GM12878 (cell line): Measurements from ENCODE around the gene SNAPC2. TPM values are rescaled to one million over a fixed set of nuclear protein-coding genes. Genes with fewer than 3 reads are reported as not detected.

Experiments used
- ATAC-seq: fragments of 200-7000 bp; cut with Tn5 transposase; 3 replicates; pipeline ENCODE4 v1.9.1; 2020; ENCODE audit warnings: mild to moderate bottlenecking, moderate library complexity
- BruUV-seq: library from RNA; stranded (reverse); fragments of 400-500 nt; replicated peaks from 2 replicates; lab custom pipeline; 2021; lab: Mats Ljungman, UMichigan
- CTCF ChIA-PET: fragments of 300-600 bp; sonication (Branson Sonifier 250); formaldehyde crosslinking; extraction: SDS; loops from one replicate; lab custom pipeline; 2021; ENCODE audit warnings: inconsistent platforms; lab: Yijun Ruan, JAX
- POLR2A ChIA-PET: fragments of 350-600 bp; formaldehyde crosslinking; extraction: SDS; loops from one replicate; lab custom pipeline; 2021; ENCODE audit warnings: inconsistent platforms; lab: Charles Lee
- RAD21 ChIA-PET: fragments of 300-600 bp; sonication (Branson Sonifier 250); formaldehyde crosslinking; loops from one replicate; lab custom pipeline; 2023; ENCODE audit warnings: antibody characterized with exemption; ENCODE audit not compliant: unreplicated experiment; lab: Charles Lee
- SMC1A ChIA-PET: fragments of 300-600 bp; sonication (Branson Sonifier 250); formaldehyde crosslinking; loops from one replicate; lab custom pipeline; 2023; ENCODE audit not compliant: unreplicated experiment, uncharacterized antibody; lab: Charles Lee
- DNase-seq: peaks from one replicate; pipeline ENCODE4 v3.0.0-alpha.2; 2011; ENCODE audit warnings: low read depth, low spot score
- FAIRE-seq: peaks from 3 replicates; lab custom pipeline; 2011; peaks lifted over from hg19 to GRCh38; lab: Jason Lieb, UNC
- H2AFZ ChIP-seq: 2 replicates; pipeline ENCODE4 v1.6.0; 2011; ENCODE audit warnings: low read depth, low read length, control low read depth; ENCODE audit not compliant: control insufficient read depth
- H3K27ac ChIP-seq: 2 replicates; pipeline ENCODE4 v1.5.1; 2011; ENCODE audit warnings: control low read depth; ENCODE audit not compliant: control insufficient read depth, insufficient read depth
- H3K27me3 ChIP-seq, 2 experiments: replicated peaks in 1 of 2; 2 replicates each; pipeline versions ENCODE4 v1.6.0 to v1.6.1; 2011; ENCODE audit warnings: low read length in 1 of 2; ENCODE audit not compliant: control insufficient read depth in 2 of 2, insufficient read depth in 2 of 2
- H3K36me3 ChIP-seq, 2 experiments: 2 replicates each; pipeline ENCODE4 v1.5.1; 2011; ENCODE audit warnings: low read length in 1 of 2; ENCODE audit not compliant: control insufficient read depth in 2 of 2, insufficient read depth in 2 of 2
- H3K4me1 ChIP-seq: 2 replicates; pipeline ENCODE4 v1.6.1; 2011; ENCODE audit warnings: mild to moderate bottlenecking, low read length, moderate library complexity, mixed read lengths; ENCODE audit not compliant: control insufficient read depth, insufficient read depth
- H3K4me2 ChIP-seq: 2 replicates; pipeline ENCODE4 v1.6.0; 2011; ENCODE audit warnings: control low read depth; ENCODE audit not compliant: control insufficient read depth, insufficient read depth
- H3K4me3 ChIP-seq: fragments of 200-600 bp; sonication (generic); 2 replicates; pipeline ENCODE4 v1.5.1; 2016
- H3K79me2 ChIP-seq: 2 replicates; pipeline ENCODE4 v1.6.0; 2011; ENCODE audit warnings: low read length; ENCODE audit not compliant: control insufficient read depth, insufficient read depth
- H3K9ac ChIP-seq: 2 replicates; pipeline ENCODE4 v1.8.0; 2011; ENCODE audit warnings: low read length, control low read depth, mixed read lengths; ENCODE audit not compliant: control insufficient read depth, insufficient read depth
- H3K9me3 ChIP-seq: replicated peaks from 3 replicates; pipeline ENCODE4 v1.5.1; 2011; ENCODE audit warnings: mild to moderate bottlenecking, low read length; ENCODE audit not compliant: control insufficient read depth, insufficient read depth
- H4K20me1 ChIP-seq: 2 replicates; pipeline ENCODE4 v1.6.0; 2011; ENCODE audit not compliant: control insufficient read depth, insufficient read depth
- DPF2 ChIP-seq: fragments of 450-650 bp; IDR thresholded peaks from 2 replicates; pipeline ENCODE4 v1.6.1; 2017; ENCODE audit warnings: mild to moderate bottlenecking
- KAT2A ChIP-seq: conservative IDR thresholded peaks from 2 replicates; pipeline ENCODE4 v1.6.1; 2011; ENCODE audit warnings: low read depth, low read length; ENCODE audit not compliant: control insufficient read depth
- PKNOX1 ChIP-seq: fragments of 450-650 bp; IDR thresholded peaks from 2 replicates; pipeline ENCODE4 v1.6.1; 2016; ENCODE audit warnings: mild to moderate bottlenecking
- RAD21 ChIP-seq: IDR thresholded peaks from 2 replicates; pipeline ENCODE4 v1.6.1; 2011; ENCODE audit warnings: mild to moderate bottlenecking, low read depth, low read length, moderate library complexity; ENCODE audit not compliant: insufficient read depth
- RCOR1 ChIP-seq: conservative IDR thresholded peaks from 2 replicates; pipeline ENCODE4 v1.6.1; 2012; ENCODE audit warnings: low read depth, low read length, improper control_type of control experiment
- RUNX3 ChIP-seq: IDR thresholded peaks from 2 replicates; pipeline ENCODE4 v1.6.1; 2012; ENCODE audit warnings: low read length, inconsistent platforms
- SMARCA5 ChIP-seq: fragments of 450-650 bp; IDR thresholded peaks from 2 replicates; pipeline ENCODE4 v1.6.1; 2017; ENCODE audit warnings: mild to moderate bottlenecking
- TARDBP ChIP-seq: IDR thresholded peaks from 2 replicates; pipeline ENCODE4 v1.6.1; 2016; ENCODE audit warnings: borderline replicate concordance
- ZZZ3 ChIP-seq: IDR thresholded peaks from 2 replicates; pipeline ENCODE4 v1.6.1; 2011; ENCODE audit warnings: low read depth; ENCODE audit not compliant: control insufficient read depth, insufficient read length
- WGBS: methylation state at CpG from one replicate; pipeline ENCODE4 v1.1.6; 2016; ENCODE audit warnings: low lambda C conversion rate; ENCODE audit not compliant: insufficient replicate concordance, insufficient coverage; ENCODE audit errors: missing lambda C conversion rate; 5-methylcytosine and 5-hydroxymethylcytosine counted together
- in situ Hi-C: fragments of 300-500 bp; cut with MboI; formaldehyde crosslinking; loops from 9 replicates; pipeline ENCODE4 v1.14.3; 2018; ENCODE audit warnings: mixed read lengths
- intact Hi-C: fragments of 100-400 bp; cut with micrococcal nuclease; formaldehyde crosslinking; loops from one replicate; pipeline ENCODE4 v1.14.2; 2022; ENCODE audit not compliant: unreplicated experiment
- polyA plus RNA-seq, 11 experiments: library from polyadenylated mRNA; depleted of rRNA in 4 of 11; unstranded in 6 of 11; stranded (reverse) in 5 of 11; fragments of >200 nt; fragmentation: Nextera tagmentation in 4 of 11; fragmentation: Illumina TruSeq in 1 of 11; extraction: Ambion mirVana in 4 of 11; extraction: Trizol in 1 of 11; gene quantifications; 1 replicate in 1 of 11; 2 replicates in 10 of 11; pipeline versions ENCODE4 v1.2.1 to v1.2.3, GENCODE V29; 2011 to 2016; ENCODE audit warnings: inconsistent platforms in 2 of 11, missing spikeins in 2 of 11, low read depth in 1 of 11
- total RNA-seq, 4 experiments: library from RNA; depleted of rRNA in 3 of 4; stranded (reverse); fragments of >200 nt in 3 of 4; fragmentation: Illumina TruSeq in 1 of 4; extraction: Trizol in 1 of 4; gene quantifications; 2 replicates each; pipeline versions ENCODE4 v1.2.1 to v1.2.3, GENCODE V29; 2013 to 2021
- TF ChIP-seq, protein P1 (sequence below): fragments of 450-650 bp; conservative IDR thresholded peaks from 2 replicates; pipeline ENCODE4 v1.6.1; 2017; ENCODE audit warnings: mild to moderate bottlenecking, moderate library complexity

SNAPC2 gene
- total and polyA plus RNA-seq, 10 of the 15 experiments (the other 5 are each of a cell fraction or from before 2014, with no cell fraction given): 0.19 to 20.8 (median 12.6) TPM

DNA sequence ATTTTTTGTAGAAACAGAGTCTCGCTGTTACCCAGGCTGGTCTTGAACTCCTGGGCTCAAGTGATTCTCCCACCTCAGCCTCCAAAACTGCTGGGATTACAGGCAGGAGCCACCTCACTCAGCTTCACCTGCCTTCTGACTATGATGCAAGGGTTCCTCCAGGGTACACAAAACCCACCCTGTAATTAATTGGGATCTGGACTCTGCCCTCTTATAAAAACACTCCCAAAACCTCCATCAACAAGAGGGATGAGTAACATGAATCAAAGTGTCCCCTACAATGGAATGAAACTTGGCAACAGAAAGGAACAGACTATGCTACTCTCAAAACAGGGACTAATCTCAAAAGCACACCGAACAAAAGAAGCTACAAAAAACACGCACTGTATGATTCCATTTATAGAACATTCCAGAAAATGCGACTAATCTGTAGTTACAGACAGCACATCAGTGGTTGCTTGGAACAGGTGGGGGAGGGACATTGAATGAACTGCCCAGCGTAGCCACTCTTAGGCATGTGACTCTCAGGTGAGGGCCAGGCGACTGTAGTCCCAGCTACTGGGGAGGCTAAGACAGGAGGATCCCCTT, 42.8 kb upstream of the SNAPC2 start:
- H4K20me1 ChIP-seq: no peaks in the 10 kb centered on the region
- no peak overlapping the region for H3K27ac ChIP-seq
- no peak overlapping the region for H3K4me2 ChIP-seq
- ChIA-PET SMC1A (no interaction called here), RAD21 (no interaction called here), CTCF (interaction anchor here (0.8 kb wide), 1 partner anchor 8 kb away, joined by 4 read pairs; no protein-coding TSS in a partner anchor), POLR2A (no interaction called here)
- in situ Hi-C loops: no loop called here
- intact Hi-C loops: no loop called here
- TF ChIP-seq, protein P1, sequence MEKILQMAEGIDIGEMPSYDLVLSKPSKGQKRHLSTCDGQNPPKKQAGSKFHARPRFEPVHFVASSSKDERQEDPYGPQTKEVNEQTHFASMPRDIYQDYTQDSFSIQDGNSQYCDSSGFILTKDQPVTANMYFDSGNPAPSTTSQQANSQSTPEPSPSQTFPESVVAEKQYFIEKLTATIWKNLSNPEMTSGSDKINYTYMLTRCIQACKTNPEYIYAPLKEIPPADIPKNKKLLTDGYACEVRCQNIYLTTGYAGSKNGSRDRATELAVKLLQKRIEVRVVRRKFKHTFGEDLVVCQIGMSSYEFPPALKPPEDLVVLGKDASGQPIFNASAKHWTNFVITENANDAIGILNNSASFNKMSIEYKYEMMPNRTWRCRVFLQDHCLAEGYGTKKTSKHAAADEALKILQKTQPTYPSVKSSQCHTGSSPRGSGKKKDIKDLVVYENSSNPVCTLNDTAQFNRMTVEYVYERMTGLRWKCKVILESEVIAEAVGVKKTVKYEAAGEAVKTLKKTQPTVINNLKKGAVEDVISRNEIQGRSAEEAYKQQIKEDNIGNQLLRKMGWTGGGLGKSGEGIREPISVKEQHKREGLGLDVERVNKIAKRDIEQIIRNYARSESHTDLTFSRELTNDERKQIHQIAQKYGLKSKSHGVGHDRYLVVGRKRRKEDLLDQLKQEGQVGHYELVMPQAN: no peak
- no peak for TF ChIP-seq TARDBP
- TF ChIP-seq SMARCA5: no peak
- no peak for TF ChIP-seq RAD21
- no peak for TF ChIP-seq ZZZ3
- no peak for TF ChIP-seq KAT2A
- no peak for TF ChIP-seq RCOR1
- no peak for TF ChIP-seq DPF2
- TF ChIP-seq RUNX3: no peak
- TF ChIP-seq PKNOX1: no peak
- H3K27me3 ChIP-seq: peaks cover 2 to 3% of the 10 kb centered on the region in 2 experiments; a peak in 2 of 4 replicates
- FAIRE-seq: no peak
- no peaks in the 10 kb centered on the region for H3K79me2 ChIP-seq
- 59% methylated on average over 6 of the region's 6 CpGs for WGBS
- H3K4me3 ChIP-seq: no peak overlapping the region
- no peak overlapping the region for H3K9ac ChIP-seq
- no peaks in the 10 kb centered on the region for H3K36me3 ChIP-seq
- no TSS peak for BruUV-seq
- H2AFZ ChIP-seq: no peak overlapping the region
- H3K4me1 ChIP-seq: no peaks in the 10 kb centered on the region
- no peak for ATAC-seq
- no peak for DNase-seq
- no peaks in the 10 kb centered on the region for H3K9me3 ChIP-seq
